OCI-LY3 (cell line): ENCODE data around the gene FCF1.

ENCODE experiments used
- CTCF ChIP-seq: fragments of 200-600, 300-600 bp; sonication (generic); IDR thresholded peaks from 2 replicates; pipeline ENCODE4 v1.5.1; 2014; ENCODE audit warnings: antibody characterized with exemption, low read length, low read depth
- EZH2phosphoT487 ChIP-seq: fragments of 200-600 bp; shearing (Covaris generic); IDR thresholded peaks from 2 replicates; pipeline ENCODE4 v1.6.1; 2018; ENCODE audit warnings: antibody characterized with exemption, mixed run types, low read depth

GRCh38 chr14:74667758-74668157, 45.2 kb upstream of the FCF1 start:
- TF ChIP-seq EZH2phosphoT487 (no peak), CTCF (no peak)
